NCI-H2107 treated with DMSO at 0.1 percent for 48 hours (cell line): ENCODE data around the gene NTNG1.

ENCODE experiments used
- DNase-seq: peaks from one replicate; lab custom pipeline; 2025; ENCODE audit not compliant: unreplicated experiment; lab: John Stamatoyannopoulos, UW

NTNG1 gene

DNA sequence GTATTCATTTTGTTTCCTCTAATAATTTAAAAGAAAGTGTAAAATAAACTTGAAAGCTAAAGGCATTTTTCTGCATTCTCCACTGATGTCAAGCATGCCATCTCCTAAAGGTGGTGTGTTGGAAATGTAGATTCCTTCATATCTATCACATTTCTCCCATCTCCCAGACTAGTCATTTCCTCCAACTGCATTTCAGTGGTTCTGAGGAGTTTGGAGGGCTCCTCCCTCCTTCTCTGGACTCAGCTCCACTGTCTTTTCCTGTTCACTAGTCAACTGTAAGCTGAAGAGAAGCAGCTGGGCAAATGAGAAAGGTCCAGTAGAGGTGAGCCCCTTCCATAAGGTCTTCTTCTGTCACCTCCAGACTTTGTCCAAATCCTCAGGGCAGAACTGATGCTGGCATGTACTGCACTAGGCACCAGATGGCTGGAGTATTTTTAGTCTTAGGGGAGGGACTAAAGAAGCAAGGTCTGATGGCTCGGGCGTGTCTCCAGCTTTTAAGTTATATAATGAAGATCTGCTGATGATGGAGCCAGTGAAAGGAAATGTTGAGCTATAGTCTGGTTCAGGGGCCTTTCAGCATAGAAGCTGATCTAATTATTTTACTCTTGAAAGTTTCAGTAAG lies 186.1 kb downstream of the NTNG1 start:
- no peak for DNase-seq

GRCh38 chr1:107327446-107327845 lies 186.6 kb downstream of the NTNG1 start:
- DNase-seq, result no peak

- DNase-seq, result no peak
These were observed 187.2 kb downstream of the NTNG1 start for GRCh38 chr1:107328087-107328486.

- DNase-seq, result no peak
These were observed 198.9 kb downstream of the NTNG1 start for GRCh38 chr1:107339775-107340174.

GRCh38 chr1:107342316-107342715 lies 201.5 kb downstream of the NTNG1 start:
- DNase-seq, result no peak

- DNase-seq, result no peak
These were observed 201.9 kb downstream of the NTNG1 start for GRCh38 chr1:107342768-107343167.

DNA sequence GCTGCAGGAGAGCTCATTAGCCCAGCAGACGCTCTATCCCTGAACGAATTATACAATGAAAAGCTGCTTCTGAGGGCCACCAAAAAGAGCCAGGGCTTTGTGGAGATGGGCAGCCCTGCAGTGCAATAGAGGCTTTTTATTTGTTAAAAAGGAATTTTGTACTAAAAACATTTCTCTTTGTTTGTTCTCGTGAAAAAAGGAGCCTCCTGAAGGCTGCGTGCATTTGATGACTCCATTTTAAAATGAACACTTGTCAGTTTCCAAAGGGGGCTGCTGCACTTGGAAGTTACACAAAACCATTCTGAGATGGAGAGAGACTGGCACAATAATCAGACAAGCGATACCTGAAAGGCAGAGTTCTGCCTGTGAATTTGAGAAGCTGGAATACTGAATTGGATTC lies 202.8 kb downstream of the NTNG1 start:
- DNase-seq, result no peak

DNA sequence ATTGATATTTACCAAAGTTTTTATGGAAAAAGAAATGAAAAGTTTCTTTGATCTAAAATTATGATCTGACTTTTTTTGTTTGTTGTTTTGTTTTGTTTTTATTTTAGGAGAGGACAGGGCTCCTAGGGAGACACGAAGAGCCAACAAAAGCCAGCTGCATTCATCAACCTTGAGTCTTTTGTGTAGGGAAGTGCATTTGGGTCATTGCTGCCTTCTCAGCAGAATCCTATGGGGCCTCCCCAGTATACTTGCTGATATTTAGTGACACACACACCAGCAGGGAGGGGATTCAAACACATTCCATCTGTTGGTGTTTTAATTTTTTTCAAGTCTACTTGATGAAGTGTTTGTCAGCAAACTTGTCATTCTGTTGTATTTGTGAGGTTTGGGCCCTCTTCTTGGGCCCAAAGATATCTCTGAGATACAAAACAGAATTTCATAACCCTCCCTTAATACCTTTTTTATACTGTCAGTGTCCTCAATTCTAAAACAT lies 203.5 kb downstream of the NTNG1 start:
- DNase-seq, result no peak

DNA sequence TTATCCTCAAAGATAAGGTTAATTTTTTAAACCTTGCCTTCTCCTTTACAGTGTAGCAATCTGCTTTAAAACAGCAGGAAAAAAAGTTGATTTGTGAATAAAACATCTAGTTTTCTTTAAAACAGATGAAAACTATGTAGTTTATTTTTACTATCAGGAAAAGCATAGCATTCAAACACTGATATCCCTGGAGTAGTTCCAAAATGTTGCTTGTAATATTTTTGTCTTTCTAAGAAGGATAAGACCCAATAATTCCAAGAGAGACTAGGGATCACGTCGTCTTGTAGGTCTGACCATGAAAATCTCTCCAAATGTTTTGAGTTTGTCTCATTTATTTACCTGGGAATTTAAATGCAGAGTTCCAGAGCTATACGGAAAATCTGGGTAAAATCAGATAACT lies 204.0 kb downstream of the NTNG1 start:
- DNase-seq, result no peak

- no peak for DNase-seq
These were observed 212.0 kb downstream of the NTNG1 start for GRCh38 chr1:107352850-107353249.

DNA sequence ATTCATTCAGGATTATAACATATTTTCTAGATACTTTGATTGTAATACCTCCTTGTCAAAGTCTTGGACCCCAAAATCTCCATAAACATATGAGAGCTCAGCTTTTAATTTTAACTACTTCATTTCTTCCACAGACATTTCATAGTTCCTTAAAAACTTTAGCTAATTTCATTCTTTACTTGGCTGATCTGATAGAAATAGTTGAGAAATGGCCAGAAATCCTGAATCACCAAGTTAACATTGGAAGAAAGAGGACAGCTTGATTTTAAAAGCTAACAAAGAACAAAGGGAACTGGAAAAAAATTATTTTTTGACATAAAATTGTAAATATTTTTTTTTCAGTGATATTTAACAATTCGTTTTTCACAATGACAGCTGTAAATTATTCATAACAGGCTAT lies 216.5 kb downstream of the NTNG1 start:
- DNase-seq, result no peak

DNA sequence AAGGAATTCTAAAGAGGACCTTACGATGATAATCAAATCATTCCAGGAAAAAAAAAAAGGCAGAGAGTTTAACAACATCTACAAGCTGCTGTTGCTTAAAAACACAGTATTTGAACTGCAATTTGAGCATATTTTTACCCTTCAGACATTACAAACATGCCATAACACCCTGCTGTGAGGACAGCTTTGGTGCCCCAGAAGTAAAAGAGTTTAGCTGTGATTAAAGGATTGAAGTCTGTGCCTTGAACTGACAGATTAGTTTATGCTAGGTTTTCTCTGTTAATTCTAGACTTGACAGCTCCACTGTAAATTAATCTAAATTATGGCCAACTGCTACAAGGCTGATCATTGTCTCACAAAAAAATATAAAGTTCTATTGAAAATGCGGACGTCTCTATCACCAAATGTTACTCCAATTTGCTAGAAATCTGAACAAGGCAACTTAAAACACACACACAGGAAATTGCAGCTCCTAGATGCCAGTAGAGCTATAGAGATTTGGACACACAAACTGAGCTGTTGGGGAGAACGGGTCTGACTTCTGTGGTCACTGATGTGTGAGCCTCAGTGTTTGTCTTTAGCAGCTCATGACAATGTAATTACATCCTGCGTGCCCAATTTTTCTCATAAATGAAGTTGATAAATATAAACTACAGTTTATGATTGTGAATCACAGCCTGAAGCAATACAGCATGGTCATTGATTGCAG lies 217.9 kb downstream of the NTNG1 start:
- DNase-seq, result no peak

- DNase-seq, result no peak
These were observed 218.8 kb downstream of the NTNG1 start for GRCh38 chr1:107359472-107360241.

- no peak for DNase-seq
These were observed 221.8 kb downstream of the NTNG1 start for GRCh38 chr1:107362468-107363140.

DNA sequence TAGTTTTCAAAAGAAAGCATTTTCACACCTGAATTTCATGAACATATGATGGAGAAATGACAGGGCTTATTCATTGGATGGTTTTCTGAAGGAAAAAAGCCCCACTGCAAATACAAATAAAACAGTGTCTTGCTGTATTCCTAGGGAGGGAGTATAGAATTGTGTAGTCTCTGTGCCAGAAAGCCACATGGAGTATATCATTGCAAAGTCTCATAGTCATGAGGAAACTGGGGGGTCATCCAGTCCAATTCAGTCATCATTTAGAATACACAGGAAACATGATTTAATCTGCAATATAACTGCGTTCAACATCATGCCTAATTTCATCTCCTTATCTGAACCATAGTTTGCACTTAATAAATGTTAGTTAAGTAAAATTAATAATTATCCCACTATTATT lies 222.3 kb downstream of the NTNG1 start:
- no peak for DNase-seq

DNA sequence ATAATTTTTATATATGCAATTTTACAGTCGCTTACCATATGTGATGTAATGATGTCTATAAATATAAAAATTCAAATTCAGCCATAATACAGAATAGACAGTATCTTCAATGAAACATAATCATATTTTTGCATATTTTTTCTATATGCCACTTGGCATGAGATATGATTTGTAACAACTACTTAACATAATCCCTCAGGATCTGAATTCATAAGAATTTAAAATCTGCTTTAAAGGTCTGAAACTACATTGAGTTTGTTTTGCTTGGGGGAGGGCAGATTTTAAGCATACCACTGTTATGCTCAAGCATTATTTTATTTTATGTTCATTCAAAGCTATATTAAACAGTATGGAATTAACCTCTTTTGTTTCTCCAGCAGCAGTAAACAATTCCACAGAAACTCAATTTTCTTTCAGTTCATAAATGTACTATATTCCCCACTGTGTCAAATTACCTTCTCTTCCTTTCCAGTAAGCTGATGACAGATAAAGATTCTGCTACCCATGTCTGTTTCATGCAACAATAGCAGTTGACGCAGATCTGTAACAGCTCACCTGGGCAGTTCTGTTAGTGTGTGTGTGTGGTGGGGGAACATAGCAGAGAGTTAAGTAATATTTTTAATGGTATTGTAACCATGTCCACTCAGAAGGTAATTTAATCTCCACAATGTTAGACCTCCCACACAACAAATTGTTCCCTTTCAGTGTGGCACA lies 224.8 kb downstream of the NTNG1 start:
- DNase-seq, result peak; percentile 58

DNA sequence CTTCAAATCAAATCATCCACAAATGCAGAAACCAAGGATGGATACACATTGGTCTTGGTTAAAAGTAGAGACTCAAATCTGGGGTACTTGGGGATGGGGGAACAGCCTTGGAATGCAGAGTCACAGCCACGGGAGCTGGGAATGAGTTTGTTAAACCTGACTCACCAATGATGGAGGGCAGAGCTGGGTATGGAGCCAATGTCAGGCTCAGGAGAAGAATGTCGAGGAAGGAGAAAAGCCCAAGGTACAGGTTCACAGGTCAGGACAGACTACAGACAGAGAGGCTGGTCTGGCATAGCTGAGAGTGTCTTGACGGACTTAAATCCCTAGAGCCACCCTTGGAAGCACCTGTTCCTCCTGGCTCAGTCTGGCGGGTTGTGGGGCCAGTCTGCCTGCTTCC lies 237.6 kb downstream of the NTNG1 start:
- DNase-seq, result no peak

- no peak for DNase-seq
These were observed 238.0 kb downstream of the NTNG1 start for GRCh38 chr1:107378866-107379265.

- no peak for DNase-seq
These were observed 239.0 kb downstream of the NTNG1 start for GRCh38 chr1:107379826-107380225.

DNA sequence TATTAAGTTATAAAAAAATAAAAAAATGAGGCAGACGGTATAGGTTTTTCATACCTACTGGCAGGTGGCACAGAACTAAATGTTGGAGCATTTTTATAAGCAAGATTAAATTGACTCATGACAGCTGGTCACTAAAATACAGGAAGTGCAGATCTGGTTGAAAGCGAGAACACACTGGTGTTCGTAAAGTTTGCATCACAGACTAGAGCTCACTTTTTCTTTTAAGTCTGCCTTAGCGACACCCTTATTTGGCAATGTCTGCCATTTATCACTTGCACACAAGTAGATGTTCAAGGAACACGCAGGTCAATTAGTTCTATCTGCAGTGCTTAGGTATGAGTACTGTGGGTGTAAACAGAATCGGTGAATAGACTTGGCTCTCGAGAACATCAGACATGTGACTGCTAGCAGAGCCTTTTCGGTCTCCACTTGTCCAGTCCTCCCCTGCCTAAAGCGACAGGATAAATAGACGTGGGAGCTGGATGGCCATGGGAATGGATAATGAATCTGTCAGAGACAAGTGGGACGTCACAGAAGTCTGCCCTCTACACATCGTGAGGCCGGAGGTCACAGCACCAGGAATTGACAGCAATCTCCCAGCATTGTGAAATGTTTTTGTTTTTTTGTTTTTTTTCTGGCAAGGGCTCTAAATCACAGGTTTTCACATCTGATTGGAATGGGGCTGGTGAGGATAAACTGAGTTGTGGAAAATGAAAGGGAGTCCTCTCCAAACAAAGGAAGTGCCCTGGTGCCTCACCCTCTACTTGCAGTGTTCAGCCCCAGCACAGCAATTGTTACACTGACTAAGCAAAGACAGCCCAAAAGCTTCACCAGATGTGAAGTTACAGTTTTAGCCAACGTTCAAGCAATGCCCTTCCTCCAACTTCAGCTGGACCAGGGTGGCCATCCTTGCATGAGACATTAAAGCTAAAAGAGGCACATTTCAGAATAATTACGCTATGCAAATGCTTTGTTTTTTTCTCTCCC lies 248.9 kb downstream of the NTNG1 start:
- no peak for DNase-seq
